Endodermal cell (in vitro differentiated cells): ENCODE results near the gene RERE. TPM values are rescaled to one million over a fixed set of nuclear protein-coding genes. Genes with fewer than 3 reads are reported as not detected.
"Not testable (repeated sequence)": the region's sequence is repeated elsewhere in the genome, so short reads cannot be mapped to it uniquely, and the experiment has no call there.

Source experiments
- DNase-seq: peaks from one replicate; pipeline ENCODE4 v3.0.0-alpha.2; 2017
- H3K27ac ChIP-seq: 2 replicates; pipeline ENCODE4 v1.5.1; 2013; ENCODE audit warnings: mild to moderate bottlenecking, low read depth, low read length, moderate library complexity
- H3K27me3 ChIP-seq: 2 replicates; pipeline ENCODE4 v1.6.1; 2013; ENCODE audit warnings: mild to moderate bottlenecking, low read length, moderate library complexity; ENCODE audit not compliant: insufficient read depth, control insufficient read depth, poor library complexity, severe bottlenecking
- H3K36me3 ChIP-seq: 2 replicates; pipeline ENCODE4 v1.7.0; 2013; ENCODE audit warnings: mild to moderate bottlenecking, low read length, moderate library complexity; ENCODE audit not compliant: control insufficient read depth, insufficient read depth
- H3K4me1 ChIP-seq: one replicate; pipeline ENCODE4 v1.7.0; 2013; ENCODE audit warnings: low read length; ENCODE audit not compliant: control insufficient read depth, insufficient read depth
- H3K4me3 ChIP-seq: 2 replicates; pipeline ENCODE4 v1.5.1; 2013; ENCODE audit warnings: mild to moderate bottlenecking, low read length, moderate library complexity
- H3K9ac ChIP-seq: 2 replicates; pipeline ENCODE4 v1.6.1; 2013; ENCODE audit warnings: mild to moderate bottlenecking, low read length, moderate library complexity; ENCODE audit not compliant: poor library complexity, severe bottlenecking; ENCODE audit errors: extremely low read depth
- H3K9me3 ChIP-seq: 2 replicates; pipeline ENCODE4 v1.6.1; 2013; ENCODE audit warnings: mild to moderate bottlenecking, low read length, moderate library complexity; ENCODE audit not compliant: control insufficient read depth
- H3K27ac Mint-ChIP-seq: 2 replicates; pipeline ENCODE4 v1.8.0; 2020; ENCODE audit warnings: mixed read lengths
- H3K27me3 Mint-ChIP-seq: 2 replicates; pipeline ENCODE4 v1.8.0; 2021; ENCODE audit warnings: mild to moderate bottlenecking, mixed read lengths; ENCODE audit not compliant: insufficient read depth
- H3K36me3 Mint-ChIP-seq: 2 replicates; pipeline ENCODE4 v1.8.0; 2020; ENCODE audit warnings: low read depth, mixed read lengths
- H3K4me1 Mint-ChIP-seq: 2 replicates; pipeline ENCODE4 v1.8.0; 2020; ENCODE audit warnings: mixed read lengths
- H3K4me3 Mint-ChIP-seq: 2 replicates; pipeline ENCODE4 v1.8.0; 2020; ENCODE audit warnings: mild to moderate bottlenecking, moderate library complexity, mixed read lengths
- H3K9me3 Mint-ChIP-seq: 2 replicates; pipeline ENCODE4 v1.8.0; 2020; ENCODE audit warnings: mild to moderate bottlenecking, mixed read lengths
- CTCF ChIP-seq: fragments of 200-600 bp; sonication (generic); conservative IDR thresholded peaks from 2 replicates; pipeline ENCODE4 v1.5.0; 2021; ENCODE audit warnings: antibody characterized with exemption, mild to moderate bottlenecking
- WGBS, 2 experiments: methylation state at CpG; one replicate each; pipeline versions ENCODE4 v1.1.5 to v1.1.7; 2013; ENCODE audit warnings: missing lambda C conversion rate in 2 of 2, mixed read lengths in 1 of 2; ENCODE audit not compliant: insufficient coverage in 1 of 2, insufficient read length in 1 of 2; 5-methylcytosine and 5-hydroxymethylcytosine counted together
- total RNA-seq, 2 donors: library from RNA; stranded (reverse); fragmentation: NEBNext Ultra II Directional in 1 of 2; extraction: Animal tissue kit (Norgen Biotek cat#: 25700) in 1 of 2; gene quantifications; 2 replicates in 1 of 2; 3 replicates in 1 of 2; pipeline ENCODE4 v1.2.1, GENCODE V29; 2021

RERE gene
- total RNA-seq, 2 donors from 2014 or later: 159 to 179 TPM

DNA sequence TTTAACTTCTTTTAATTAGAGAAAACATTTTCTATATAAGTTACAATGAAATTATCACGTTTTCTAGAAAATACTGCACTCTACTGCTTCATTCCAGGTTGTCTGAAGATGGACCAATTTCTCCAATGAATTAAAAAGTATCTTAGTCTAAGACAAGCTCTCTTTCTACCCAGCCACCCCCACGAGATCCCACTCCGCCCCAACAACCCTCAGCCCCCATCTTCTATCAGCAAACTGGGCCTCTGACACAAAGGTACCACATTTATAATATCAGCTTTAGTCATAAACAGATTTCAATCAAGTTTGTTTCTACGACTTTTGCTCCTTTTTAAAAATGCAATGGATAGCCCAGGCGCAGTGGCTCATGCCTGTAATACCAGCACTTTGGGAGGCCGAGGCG lies 117.8 kb downstream of the RERE start:
- no peak overlapping the region for H3K27ac ChIP-seq
- H3K27ac Mint-ChIP-seq: no peak overlapping the region
- H3K4me3 Mint-ChIP-seq: no peak overlapping the region
- 88 to 95% methylated on average over 6 to 7 of the region's 7 CpGs for WGBS, 2 experiments
- H3K9ac ChIP-seq: no peak overlapping the region
- no peaks in the 10 kb centered on the region for H3K9me3 Mint-ChIP-seq
- peaks cover 37% of the 10 kb centered on the region for H3K4me1 Mint-ChIP-seq
- H3K36me3 ChIP-seq: peaks cover 3% of the 10 kb centered on the region
- DNase-seq: no peak
- no peaks in the 10 kb centered on the region for H3K27me3 ChIP-seq
- no peak for TF ChIP-seq CTCF
- H3K4me3 ChIP-seq: no peak overlapping the region
- no peaks in the 10 kb centered on the region for H3K36me3 Mint-ChIP-seq
- H3K27me3 Mint-ChIP-seq: no peaks in the 10 kb centered on the region
- no peaks in the 10 kb centered on the region for H3K9me3 ChIP-seq
- H3K4me1 ChIP-seq: peaks cover 4% of the 10 kb centered on the region

GRCh38 chr1:8698937-8699447 lies 118.4 kb downstream of the RERE start:
- peaks cover 39% of the 10 kb centered on the region for H3K4me1 Mint-ChIP-seq
- H3K9me3 ChIP-seq: no peaks in the 10 kb centered on the region
- no peak for DNase-seq
- WGBS, 2 experiments: 85 to 100% methylated on average over 1 to 2 of the region's 3 CpGs
- no peak overlapping the region for H3K4me3 Mint-ChIP-seq
- no peaks in the 10 kb centered on the region for H3K27me3 Mint-ChIP-seq
- no peak overlapping the region for H3K4me3 ChIP-seq
- peaks cover 3% of the 10 kb centered on the region for H3K36me3 ChIP-seq
- no peak overlapping the region for H3K27ac Mint-ChIP-seq
- no peaks in the 10 kb centered on the region for H3K9me3 Mint-ChIP-seq
- no peaks in the 10 kb centered on the region for H3K27me3 ChIP-seq
- no peak overlapping the region for H3K9ac ChIP-seq
- H3K4me1 ChIP-seq: no peaks in the 10 kb centered on the region
- no peak for TF ChIP-seq CTCF
- H3K36me3 Mint-ChIP-seq: no peaks in the 10 kb centered on the region
- H3K27ac ChIP-seq: no peak overlapping the region

- peaks cover 39% of the 10 kb centered on the region for H3K4me1 Mint-ChIP-seq
- Histone ChIP-seq H3K4me1 (no peaks in the 10 kb centered on the region), H3K36me3 (peaks cover 3% of the 10 kb centered on the region), H3K4me3 (no peak overlapping the region), H3K27ac (no peak overlapping the region), H3K9me3 (no peaks in the 10 kb centered on the region), H3K27me3 (no peaks in the 10 kb centered on the region), H3K9ac (no peak overlapping the region)
- TF ChIP-seq CTCF: no peak
- H3K4me3 Mint-ChIP-seq: no peak overlapping the region
- H3K36me3 Mint-ChIP-seq: no peaks in the 10 kb centered on the region
- H3K27ac Mint-ChIP-seq: no peak overlapping the region
- no peaks in the 10 kb centered on the region for H3K9me3 Mint-ChIP-seq
- WGBS, 2 experiments: 86 to 95% methylated on average over 1 to 2 of the region's 3 CpGs
- no peaks in the 10 kb centered on the region for H3K27me3 Mint-ChIP-seq
- DNase-seq: no peak
Observed at GRCh38 chr1:8698012-8698630, 119.3 kb downstream of the RERE start.

GRCh38 chr1:8695442-8695841 lies 122.0 kb downstream of the RERE start:
- H3K27me3 Mint-ChIP-seq, H3K4me3 Mint-ChIP-seq, H3K27me3 ChIP-seq, H3K9me3 ChIP-seq, H3K36me3 Mint-ChIP-seq, H3K27ac ChIP-seq, DNase-seq, H3K4me3 ChIP-seq, H3K4me1 ChIP-seq, H3K36me3 ChIP-seq, H3K9ac ChIP-seq, H3K9me3 Mint-ChIP-seq: not testable (repeated sequence)
- peak overlapping the region; percentile 28 for H3K27ac Mint-ChIP-seq
- H3K4me1 Mint-ChIP-seq: peaks cover 37% of the 10 kb centered on the region
- WGBS, 2 experiments: 80 to 90% methylated on average over 1 to 4 of the region's 4 CpGs
